Panc1 (cell line): Measurements from ENCODE around the gene SLC24A4. TPM values are rescaled to one million over a fixed set of nuclear protein-coding genes. Genes with fewer than 3 reads are reported as not detected.

Source experiments
- ATAC-seq: fragments of 200-7000 bp; cut with Tn5 transposase; 2 replicates; pipeline ENCODE4 v1.9.1; 2020; ENCODE audit warnings: mild to moderate bottlenecking, moderate library complexity
- BruUV-seq: library from RNA; stranded (reverse); fragments of 400-500 nt; replicated peaks from 2 replicates; lab custom pipeline; 2021; lab: Mats Ljungman, UMichigan
- CTCF ChIA-PET: fragments of 300-600 bp; sonication (Branson Sonifier 250); formaldehyde crosslinking; loops from one replicate; lab custom pipeline; 2022; ENCODE audit warnings: antibody characterized with exemption; lab: Charles Lee
- POLR2A ChIA-PET: fragments of 300-600 bp; sonication (Branson Sonifier 250); formaldehyde crosslinking; loops from one replicate; lab custom pipeline; 2022; ENCODE audit warnings: antibody characterized with exemption; lab: Charles Lee
- DNase-seq: peaks from one replicate; pipeline ENCODE4 v3.0.0-alpha.2; 2010; ENCODE audit warnings: low read depth, low spot score
- H3K27ac ChIP-seq: 2 replicates; pipeline ENCODE4 v1.5.1; 2011; ENCODE audit warnings: mild to moderate bottlenecking, low read length, inconsistent platforms
- H3K27me3 ChIP-seq: fragments of 200-500 bp; sonication (Bioruptor generic); 2 replicates; pipeline ENCODE4 v1.6.0; 2014; ENCODE audit warnings: low read length, inconsistent platforms; ENCODE audit not compliant: control insufficient read depth, insufficient read depth
- H3K36me3 ChIP-seq: fragments of 200-500 bp; sonication (Bioruptor generic); 2 replicates; pipeline ENCODE4 v1.5.1; 2014; ENCODE audit warnings: inconsistent platforms, mild to moderate bottlenecking, low read length, moderate library complexity; ENCODE audit not compliant: control insufficient read depth, insufficient read depth
- H3K4me1 ChIP-seq: 2 replicates; pipeline ENCODE4 v1.5.1; 2011; ENCODE audit warnings: inconsistent platforms, mild to moderate bottlenecking, low read length, moderate library complexity; ENCODE audit not compliant: control insufficient read depth, insufficient read depth
- H3K4me3 ChIP-seq, 2 experiments: 2 replicates each; pipeline ENCODE4 v1.5.1; 2011 to 2012; ENCODE audit warnings: low read depth in 2 of 2, low read length in 2 of 2, mild to moderate bottlenecking in 2 of 2, inconsistent platforms in 1 of 2, moderate library complexity in 1 of 2
- H3K9me3 ChIP-seq: fragments of 200-500 bp; sonication (Bioruptor generic); 2 replicates; pipeline ENCODE4 v1.5.1; 2014; ENCODE audit warnings: low read depth, mild to moderate bottlenecking, inconsistent platforms, low read length, moderate library complexity; ENCODE audit not compliant: control insufficient read depth, insufficient read depth
- CTCF ChIP-seq: fragments of 450-650 bp; IDR thresholded peaks from 2 replicates; pipeline ENCODE4 v1.5.1; 2017; ENCODE audit warnings: mild to moderate bottlenecking
- POLR2AphosphoS5 ChIP-seq: IDR thresholded peaks from 2 replicates; pipeline ENCODE4 v1.6.1; 2012; ENCODE audit warnings: mild to moderate bottlenecking, low read depth, low read length, moderate library complexity
- REST ChIP-seq, 2 experiments: IDR thresholded peaks; 2 replicates each; pipeline ENCODE4 v1.6.1; 2011 to 2012; ENCODE audit warnings: low read depth in 2 of 2, control low read depth in 1 of 2, low read length in 1 of 2, mild to moderate bottlenecking in 1 of 2, moderate library complexity in 1 of 2; ENCODE audit not compliant: insufficient read depth in 1 of 2
- SIN3A ChIP-seq: IDR thresholded peaks from 2 replicates; pipeline ENCODE4 v1.6.1; 2012; ENCODE audit warnings: low read depth, mild to moderate bottlenecking, low read length, moderate library complexity, borderline replicate concordance; ENCODE audit not compliant: insufficient read depth
- TCF7L2 ChIP-seq: IDR thresholded peaks from 2 replicates; pipeline ENCODE4 v1.6.1; 2011; ENCODE audit warnings: mild to moderate bottlenecking, low read depth, low read length, inconsistent platforms
- in situ Hi-C: cut with HindIII; loops from 2 replicates; pipeline ENCODE4 v1.10.0; 2016; ENCODE audit warnings: low sequenced_read_pairs, low pct_unique_long_range_greater_than_20kb
- intact Hi-C: fragments of 100-400 bp; cut with micrococcal nuclease; formaldehyde crosslinking; loops from one replicate; pipeline ENCODE4 v1.10.0; 2022; ENCODE audit not compliant: unreplicated experiment
- total RNA-seq: library from RNA; stranded (reverse); gene quantifications from one replicate; pipeline ENCODE4 v1.2.1, GENCODE V29; 2021; ENCODE audit not compliant: unreplicated experiment

Gene SLC24A4
- total RNA-seq, 1 experiment from 2014 or later = not detected

DNA sequence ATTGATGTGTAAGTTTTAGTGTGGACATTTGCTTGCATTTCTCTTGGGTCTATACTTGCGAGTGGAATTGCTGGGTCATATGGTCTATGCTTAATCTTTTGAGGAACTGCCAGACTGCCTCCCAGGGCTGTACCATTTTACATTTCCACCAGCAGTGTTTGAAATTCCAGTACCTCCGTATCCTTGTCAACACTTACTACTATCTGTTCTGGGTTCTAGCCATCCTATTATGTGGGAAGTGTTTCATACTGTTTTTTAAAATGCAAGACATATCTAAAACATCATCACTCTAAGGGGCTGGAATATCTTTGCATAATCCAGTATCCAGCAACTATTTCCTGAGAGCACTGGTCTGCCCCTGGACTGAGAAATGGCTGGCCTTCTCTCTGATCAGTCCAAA is 110.4 kb downstream of the SLC24A4 start:
- POLR2A ChIA-PET = no interaction called here
- CTCF ChIA-PET = no interaction called here
- TF ChIP-seq REST (IDR thresholded peaks at IDR 0.05; ENCODE audit: insufficient read depth in 1 of 2, low read depth in 2 of 2, low read length in 1 of 2) (no peak), SIN3A (no peak), TCF7L2 (no peak), CTCF (no peak), POLR2AphosphoS5 (no peak)
- ATAC-seq (no peak), DNase-seq (no peak)
- no peaks in the 10 kb centered on the region for H3K4me1 ChIP-seq
- no peak overlapping the region for H3K4me3 ChIP-seq
- in situ Hi-C loops (no loop called here), intact Hi-C loops (no loop called here)
- no peaks in the 10 kb centered on the region for H3K9me3 ChIP-seq
- no peak overlapping the region for H3K27ac ChIP-seq
- H3K36me3 ChIP-seq = no peaks in the 10 kb centered on the region
- BruUV-seq = no TSS peak
- no peaks in the 10 kb centered on the region for H3K27me3 ChIP-seq

GRCh38 chr14:92435154-92435553 is 112.2 kb downstream of the SLC24A4 start:
- ChIA-PET CTCF (no interaction called here), POLR2A (no interaction called here)
- in situ Hi-C loops (no loop called here), intact Hi-C loops (no loop called here)
- no peaks in the 10 kb centered on the region for H3K9me3 ChIP-seq
- no peaks in the 10 kb centered on the region for H3K4me1 ChIP-seq
- DNase-seq = no peak
- no TSS peak for BruUV-seq
- no peak for ATAC-seq
- no peaks in the 10 kb centered on the region for H3K27me3 ChIP-seq
- no peaks in the 10 kb centered on the region for H3K36me3 ChIP-seq
- TF ChIP-seq POLR2AphosphoS5 = no peak
- TF ChIP-seq SIN3A = no peak
- TF ChIP-seq CTCF = no peak
- TF ChIP-seq REST (IDR thresholded peaks at IDR 0.05; ENCODE audit: insufficient read depth in 1 of 2, low read depth in 2 of 2, low read length in 1 of 2) = no peak
- TF ChIP-seq TCF7L2 = no peak
- H3K4me3 ChIP-seq = no peak overlapping the region
- H3K27ac ChIP-seq = no peak overlapping the region
